BJ (cell line): ENCODE results near the gene ARHGEF17. TPM values are rescaled to one million over a fixed set of nuclear protein-coding genes. Genes with fewer than 3 reads are reported as not detected.

Experiments used
- CTCF ChIA-PET: fragments of 350-600 bp; formaldehyde crosslinking; extraction: SDS; loops from one replicate; lab custom pipeline; 2021; ENCODE audit warnings: antibody characterized with exemption, inconsistent platforms; lab: Yijun Ruan, JAX
- POLR2A ChIA-PET: fragments of 300-600 bp; sonication (Branson Sonifier 250); formaldehyde crosslinking; extraction: SDS; loops from one replicate; lab custom pipeline; 2021; ENCODE audit warnings: antibody characterized with exemption; lab: Charles Lee
- DNase-seq: peaks from one replicate; pipeline ENCODE4 v3.0.0-alpha.2; 2011; ENCODE audit warnings: low read depth
- H3K27me3 ChIP-seq: 2 replicates; pipeline ENCODE4 v1.6.0; 2011; ENCODE audit warnings: low read length; ENCODE audit not compliant: control insufficient read depth, insufficient read depth
- H3K36me3 ChIP-seq: 2 replicates; pipeline ENCODE4 v1.5.1; 2011; ENCODE audit warnings: low read length; ENCODE audit not compliant: control insufficient read depth, insufficient read depth
- H3K4me3 ChIP-seq: 2 replicates; pipeline ENCODE4 v1.5.1; 2011; ENCODE audit warnings: low read depth, mild to moderate bottlenecking, control low read depth, low read length
- CTCF ChIP-seq: IDR thresholded peaks from 2 replicates; pipeline ENCODE4 v1.5.1; 2011; ENCODE audit warnings: low read depth, mild to moderate bottlenecking, control low read depth, inconsistent platforms, low read length, moderate library complexity; ENCODE audit not compliant: insufficient read depth
- polyA plus RNA-seq: library from polyadenylated mRNA; depleted of rRNA; stranded (reverse); fragments of >200 nt; gene quantifications from 2 replicates; pipeline ENCODE4 v1.2.3, GENCODE V29; 2011

The ARHGEF17 gene
- polyA plus RNA-seq, 1 experiment: 85.7 TPM

DNA sequence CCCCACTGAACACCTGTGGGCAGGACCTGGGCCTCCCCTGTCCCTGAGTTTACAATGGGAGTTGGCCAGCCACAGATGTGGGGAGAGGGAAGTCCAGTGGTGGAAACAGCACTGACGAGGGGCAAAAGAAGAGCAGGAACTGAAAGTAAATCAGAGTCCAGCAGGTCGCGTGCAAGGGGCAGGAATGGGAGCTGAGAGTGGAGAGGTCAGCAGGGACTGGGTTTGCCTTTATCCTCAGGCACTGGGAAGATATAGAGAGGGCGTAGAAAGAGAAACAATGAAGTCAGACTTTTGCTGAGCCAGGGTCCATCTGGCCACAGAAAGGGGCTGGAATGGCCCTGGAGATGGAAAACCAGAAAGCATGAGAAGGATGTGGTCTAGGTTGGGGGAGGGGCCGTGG lies 27.4 kb upstream of the ARHGEF17 start:
- ChIA-PET CTCF (interaction anchor here (1.2 to 2.9 kb wide), 4 partner anchors 8 to 95 kb away, joined by 3 to 18 read pairs (median 6); no protein-coding TSS in a partner anchor), POLR2A (no interaction called here)
- DNase-seq: no peak
- no peaks in the 10 kb centered on the region; the same call in 1 of the 2 replicates for H3K27me3 ChIP-seq
- no peak for TF ChIP-seq CTCF
- H3K36me3 ChIP-seq: no peaks in the 10 kb centered on the region
- no peak overlapping the region for H3K4me3 ChIP-seq

GRCh38 chr11:73281201-73281741 lies 26.8 kb upstream of the ARHGEF17 start:
- no peak for TF ChIP-seq CTCF
- H3K4me3 ChIP-seq: no peak overlapping the region
- no peak for DNase-seq
- CTCF ChIA-PET: interaction anchor here (1.2 to 2.9 kb wide), 5 partner anchors 8 to 96 kb away, joined by 3 to 18 read pairs (median 3); no protein-coding TSS in a partner anchor
- H3K36me3 ChIP-seq: no peaks in the 10 kb centered on the region
- POLR2A ChIA-PET: no interaction called here
- H3K27me3 ChIP-seq: no peaks in the 10 kb centered on the region; the same call in 1 of the 2 replicates

- no peaks in the 10 kb centered on the region for H3K36me3 ChIP-seq
- POLR2A ChIA-PET: no interaction called here
- no peak for DNase-seq
- CTCF ChIA-PET: interaction anchor here (1.2 to 2.9 kb wide), 6 partner anchors 7 to 104 kb away, joined by 3 to 18 read pairs (median 4); no protein-coding TSS in a partner anchor
- TF ChIP-seq CTCF: no peak
- no peak overlapping the region for H3K4me3 ChIP-seq
- H3K27me3 ChIP-seq: no peaks in the 10 kb centered on the region; the same call in 1 of the 2 replicates
Measured at GRCh38 chr11:73281796-73282660, 26.0 kb upstream of the ARHGEF17 start.

DNA sequence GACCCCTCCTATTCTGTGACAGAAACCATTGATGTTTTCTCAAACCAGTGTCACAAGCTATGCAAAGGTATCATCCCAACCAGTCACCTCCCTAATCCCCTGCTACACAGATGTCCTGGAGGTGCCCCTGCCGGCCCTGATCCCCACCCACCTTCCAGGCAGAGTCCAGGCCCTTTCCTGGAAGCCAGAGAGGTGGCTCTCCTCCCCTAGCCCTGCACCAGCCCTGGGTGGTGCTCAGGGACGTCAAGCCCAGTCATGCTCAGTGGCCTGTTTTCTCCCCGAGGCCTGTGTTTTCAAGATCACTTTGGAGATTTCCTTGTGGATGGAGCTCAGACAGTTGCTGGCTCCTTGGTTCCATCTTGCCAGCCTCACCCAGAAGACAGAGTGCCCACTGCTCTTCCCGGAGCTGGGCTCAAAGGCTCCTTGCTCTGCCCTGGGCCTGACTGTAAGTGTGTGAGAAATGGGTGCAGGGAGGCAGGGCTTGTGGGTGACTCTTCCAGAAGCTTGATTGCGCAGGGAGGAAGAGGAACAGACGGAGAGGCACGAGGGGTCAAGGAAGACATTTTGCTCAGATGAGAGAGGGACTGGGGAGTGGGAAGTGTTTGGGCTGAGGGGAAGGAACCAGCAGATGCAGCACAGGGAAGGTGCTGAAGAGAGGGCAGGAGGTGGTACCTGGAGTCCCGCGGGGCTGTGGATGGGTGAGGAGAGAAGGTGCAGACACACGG lies 24.6 kb upstream of the ARHGEF17 start:
- CTCF ChIA-PET: interaction anchor here (1.0 to 1.3 kb wide), 5 partner anchors 17 to 105 kb away, joined by 3 to 7 read pairs (median 4); no protein-coding TSS in a partner anchor
- H3K4me3 ChIP-seq: no peak overlapping the region
- no peaks in the 10 kb centered on the region for H3K36me3 ChIP-seq
- POLR2A ChIA-PET: no interaction called here
- no peaks in the 10 kb centered on the region; the same call in 1 of the 2 replicates for H3K27me3 ChIP-seq
- DNase-seq: no peak
- no peak for TF ChIP-seq CTCF
